Stimulated activated CD4-positive, alpha-beta T cell treated with anti-CD3 and anti-CD28 coated beads, Interleukin-12 subunit alpha, Interleukin-12 subunit beta, amount 100 ng/mL, for 24 hours (primary cell): ENCODE data around the gene FLOT1.
A peak's percentile ranks its signal among the peaks of the same experiment; 100 is the strongest.

Experiments used
- DNase-seq, 2 experiments: peaks; one replicate each; pipeline ENCODE4 v3.0.0-alpha.2; 2020; ENCODE audit warnings: low read depth in 2 of 2

FLOT1 gene

GRCh38 chr6:30700340-30700739, 42.1 kb downstream of the FLOT1 start:
- no peak for DNase-seq

- DNase-seq: no peak
Measured at GRCh38 chr6:30696432-30696831, 46.1 kb downstream of the FLOT1 start.

- DNase-seq: no peak
Measured at GRCh38 chr6:30691208-30691847, 51.2 kb downstream of the FLOT1 start.

GRCh38 chr6:30690403-30691207, 51.9 kb downstream of the FLOT1 start, which contains the start of gene NRM:
TSS of gene NRM (minus strand) at chr6:30690984. CDS start at chr6:30690974, 10 bp downstream.
- DNase-seq: peak; percentile 63 to 81

GRCh38 chr6:30689985-30690384, 52.5 kb downstream of the FLOT1 start:
- DNase-seq: no peak

GRCh38 chr6:30689022-30689865, 53.2 kb downstream of the FLOT1 start:
- no peak for DNase-seq

- no peak for DNase-seq
Measured at GRCh38 chr6:30688569-30688968, 53.9 kb downstream of the FLOT1 start.

GRCh38 chr6:30687659-30688431, 54.6 kb downstream of the FLOT1 start:
- DNase-seq: no peak

GRCh38 chr6:30686908-30687658, 55.4 kb downstream of the FLOT1 start:
- DNase-seq: peak; percentile 64 to 94

GRCh38 chr6:30686009-30686907, 56.2 kb downstream of the FLOT1 start, which contains the start of gene PPP1R18:
TSS of gene PPP1R18 (minus strand) at chr6:30686645. CDS start at chr6:30686018, 627 bp downstream.
- peak; percentile 77 to 89 for DNase-seq

- no peak for DNase-seq
Measured at GRCh38 chr6:30685157-30686008, 57.1 kb downstream of the FLOT1 start.

- peak; percentile 23 to 47 for DNase-seq
Measured at GRCh38 chr6:30684386-30685156, 57.9 kb downstream of the FLOT1 start.

- no peak for DNase-seq
Measured at GRCh38 chr6:30683980-30684338, 58.5 kb downstream of the FLOT1 start.

GRCh38 chr6:30683183-30683979, 59.1 kb downstream of the FLOT1 start:
- DNase-seq: no peak

- peak; percentile 62 to 79 for DNase-seq
Measured at GRCh38 chr6:30682143-30683117, 60.1 kb downstream of the FLOT1 start.

GRCh38 chr6:30681766-30682142, 60.7 kb downstream of the FLOT1 start:
- DNase-seq: no peak
